ENCODE results near the gene PXDN.
"Not testable (repeated sequence)": the region's sequence is repeated elsewhere in the genome, so short reads cannot be mapped to it uniquely, and the experiment has no call there.

The PXDN gene

GRCh38 chr2:1634681-1635341, 109.5 kb downstream of the PXDN start:
- no peak for DNase-seq (ENCODE audit: low read depth in 1 of 2, low spot score in 1 of 2)

DNA sequence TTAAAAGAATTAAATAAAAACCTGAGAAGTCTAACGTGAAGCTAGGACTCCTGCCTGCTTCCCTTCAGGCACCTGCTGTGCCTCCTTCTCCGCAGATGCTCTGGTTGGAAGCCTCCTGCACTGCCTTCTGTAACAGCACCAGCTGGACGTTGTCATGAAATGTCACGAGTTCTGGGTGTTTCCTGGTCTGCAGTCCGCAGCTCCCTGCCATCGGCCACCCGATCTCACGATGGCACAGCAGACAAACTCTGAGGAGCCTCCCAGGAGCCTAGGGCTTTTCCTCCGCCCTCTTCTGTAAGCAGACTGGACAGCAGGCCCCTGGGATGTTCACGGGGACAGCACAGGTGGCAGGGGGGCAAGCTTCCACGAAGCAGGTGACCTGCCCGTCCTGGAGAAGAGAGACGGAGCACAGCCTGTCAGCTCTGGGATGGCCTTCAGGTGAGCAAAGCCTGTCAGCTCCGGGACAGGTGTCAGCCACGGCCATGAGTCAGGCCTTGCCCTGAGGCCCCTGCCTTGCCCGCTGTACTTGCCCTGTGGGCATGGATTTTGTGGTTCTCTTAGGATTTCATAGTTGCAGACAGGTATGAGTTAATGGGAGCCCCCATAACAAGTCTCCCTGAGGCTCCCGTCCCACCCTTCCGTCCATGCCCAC, 110.3 kb downstream of the PXDN start:
- no peak for DNase-seq (ENCODE audit: low read depth in 1 of 2, low spot score in 1 of 2)

DNA sequence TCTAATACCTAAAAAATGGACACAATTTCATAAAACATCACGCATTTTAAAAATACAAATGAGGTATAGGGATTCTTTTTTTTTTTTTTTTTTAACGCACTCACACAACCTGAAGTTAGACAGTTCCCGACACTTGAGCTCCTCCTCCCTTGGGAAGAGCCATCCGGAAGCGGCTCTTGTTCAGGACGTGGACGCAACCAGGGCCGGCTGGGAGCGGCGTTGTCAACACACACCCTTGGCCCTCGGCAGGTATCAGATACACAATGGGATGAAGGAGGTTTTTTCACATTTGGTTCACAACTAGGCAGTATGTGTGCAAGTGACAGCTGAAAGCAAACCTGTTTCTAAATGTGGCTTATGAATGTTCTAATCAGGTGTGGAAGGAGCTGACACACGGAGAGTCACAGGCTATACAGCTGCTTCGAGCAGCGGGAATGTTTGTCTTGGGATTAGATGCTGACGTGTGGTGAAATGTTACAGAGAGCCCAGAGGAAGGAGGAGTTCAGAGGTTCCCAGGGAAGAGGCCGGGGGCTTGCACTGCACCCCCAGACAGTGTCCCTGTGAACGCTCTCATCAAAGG, 111.1 kb downstream of the PXDN start:
- DNase-seq (ENCODE audit: low read depth in 1 of 2, low spot score in 1 of 2): no peak

GRCh38 chr2:1632510-1632909, 111.8 kb downstream of the PXDN start:
- DNase-seq (ENCODE audit: low read depth in 1 of 2, low spot score in 1 of 2): no peak

- DNase-seq (ENCODE audit: low read depth in 1 of 2, low spot score in 1 of 2): no peak
These were observed 112.3 kb downstream of the PXDN start for GRCh38 chr2:1632002-1632348.

DNA sequence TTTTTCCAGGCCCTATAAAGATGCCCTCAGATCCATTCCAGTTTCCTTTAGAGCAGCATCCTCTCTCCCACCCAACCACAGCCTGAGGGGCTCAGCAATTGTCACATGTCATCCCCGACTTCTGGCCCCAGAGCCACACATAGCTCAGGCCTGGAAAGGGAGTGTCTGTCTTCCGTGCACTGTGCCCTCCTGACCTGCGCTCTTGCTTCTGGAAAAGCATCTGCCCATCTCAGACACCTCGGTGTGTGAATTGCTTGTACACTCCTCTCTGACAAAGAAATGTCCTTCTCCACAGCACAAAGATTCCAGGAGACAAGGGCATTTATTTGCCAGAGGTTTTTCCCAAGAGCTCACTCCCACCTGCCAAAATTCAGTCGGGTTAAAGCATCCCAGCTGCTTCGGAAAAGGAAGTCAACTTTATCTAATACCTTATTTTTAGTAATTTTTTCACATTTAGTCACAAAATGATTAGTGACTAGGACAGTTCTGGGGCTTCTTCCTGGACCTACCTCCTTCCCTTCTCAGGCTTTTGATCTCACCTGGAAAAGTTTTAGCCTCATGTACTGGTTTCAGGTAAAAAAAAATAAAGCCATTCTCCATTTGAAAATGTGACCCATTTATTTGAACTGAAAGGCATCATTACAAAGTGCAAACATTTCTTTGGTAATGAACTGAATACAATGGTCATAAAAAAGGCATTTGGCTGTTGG, 112.9 kb downstream of the PXDN start:
- no peak for DNase-seq (ENCODE audit: low read depth in 1 of 2, low spot score in 1 of 2)

DNA sequence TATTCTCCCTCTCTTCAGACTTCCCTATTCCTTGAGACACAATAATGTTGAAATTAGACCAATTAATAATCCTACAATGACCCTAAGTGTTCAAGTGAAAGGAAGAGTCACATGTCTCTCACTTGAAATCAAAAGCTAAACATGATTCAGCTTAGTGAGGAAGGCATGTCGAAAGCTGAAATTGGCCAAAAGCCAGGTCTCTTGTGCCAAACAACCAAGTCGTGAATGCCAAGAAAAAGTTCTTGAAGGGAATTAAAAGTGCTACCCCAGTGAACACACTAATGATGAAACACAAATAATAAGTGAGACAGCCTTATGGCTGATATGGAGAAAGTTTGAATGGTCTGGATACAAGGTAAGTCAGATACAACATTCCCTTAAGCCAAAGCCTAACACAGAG, 115.4 kb downstream of the PXDN start:
- no peak for DNase-seq (ENCODE audit: low read depth in 1 of 2, low spot score in 1 of 2)

GRCh38 chr2:1627628-1628381, 116.5 kb downstream of the PXDN start:
- DNase-seq (ENCODE audit: low read depth in 1 of 2, low spot score in 1 of 2): no peak

- DNase-seq (ENCODE audit: low read depth in 1 of 2, low spot score in 1 of 2): no peak
These were observed 118.0 kb downstream of the PXDN start for GRCh38 chr2:1626271-1626681.

GRCh38 chr2:1625281-1626001, 118.9 kb downstream of the PXDN start:
- DNase-seq (ENCODE audit: low read depth in 1 of 2, low spot score in 1 of 2): no peak

DNA sequence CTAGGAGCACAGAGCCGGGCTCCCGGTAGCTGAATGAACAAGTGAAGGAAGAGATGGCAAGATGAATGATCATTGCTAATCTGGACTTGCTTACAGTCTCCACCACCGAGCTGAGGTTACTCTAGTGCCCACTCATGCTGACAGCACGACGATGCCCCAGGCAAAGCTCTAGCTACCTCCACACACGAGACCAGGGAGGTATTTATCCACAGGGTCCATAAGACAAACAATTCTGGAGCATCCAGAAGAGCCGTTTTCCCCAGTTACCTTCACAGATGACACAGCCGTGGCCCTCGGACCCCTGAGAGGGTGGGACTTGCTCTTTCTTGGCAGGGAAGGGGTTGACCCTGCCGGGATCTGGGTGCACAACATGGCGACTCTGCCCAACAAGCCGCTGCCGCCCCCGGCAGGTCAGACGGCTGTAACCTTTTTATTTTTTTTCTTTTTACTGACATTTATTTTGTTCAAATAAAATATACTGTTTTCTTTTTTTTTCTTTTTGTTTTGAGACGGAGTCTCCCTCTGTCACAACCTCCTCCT, 120.3 kb downstream of the PXDN start:
- DNase-seq (ENCODE audit: low read depth in 1 of 2, low spot score in 1 of 2): no peak

- no peak for DNase-seq (ENCODE audit: low read depth in 1 of 2, low spot score in 1 of 2)
These were observed 121.7 kb downstream of the PXDN start for GRCh38 chr2:1622521-1623200.

DNA sequence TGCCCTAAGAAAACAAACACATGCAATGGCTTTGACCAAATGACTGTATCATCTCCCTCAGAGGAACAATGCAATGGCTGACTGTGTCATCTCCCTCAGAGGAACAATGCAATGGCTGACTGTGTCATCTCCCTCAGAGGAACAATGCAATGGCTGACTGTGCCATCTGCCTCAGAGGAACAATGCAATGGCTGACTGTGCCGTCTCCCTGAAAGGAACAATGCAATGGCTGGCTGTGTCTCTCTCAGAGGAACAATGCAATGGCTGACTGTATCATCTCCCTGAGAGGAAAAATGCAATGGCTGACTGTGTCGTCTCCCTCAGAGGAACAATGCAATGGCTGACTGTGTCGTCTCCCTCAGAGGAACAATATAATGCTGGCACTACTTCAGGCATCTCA, 122.3 kb downstream of the PXDN start:
- DNase-seq (ENCODE audit: low read depth in 1 of 2, low spot score in 1 of 2): not testable (repeated sequence)

GRCh38 chr2:1621501-1621900, 122.8 kb downstream of the PXDN start:
- no peak for DNase-seq (ENCODE audit: low read depth in 1 of 2, low spot score in 1 of 2)

GRCh38 chr2:1621041-1621440, 123.3 kb downstream of the PXDN start:
- DNase-seq (ENCODE audit: low read depth in 1 of 2, low spot score in 1 of 2): no peak

- DNase-seq (ENCODE audit: low read depth in 1 of 2, low spot score in 1 of 2): no peak
These were observed 124.2 kb downstream of the PXDN start for GRCh38 chr2:1620081-1620480.

DNA sequence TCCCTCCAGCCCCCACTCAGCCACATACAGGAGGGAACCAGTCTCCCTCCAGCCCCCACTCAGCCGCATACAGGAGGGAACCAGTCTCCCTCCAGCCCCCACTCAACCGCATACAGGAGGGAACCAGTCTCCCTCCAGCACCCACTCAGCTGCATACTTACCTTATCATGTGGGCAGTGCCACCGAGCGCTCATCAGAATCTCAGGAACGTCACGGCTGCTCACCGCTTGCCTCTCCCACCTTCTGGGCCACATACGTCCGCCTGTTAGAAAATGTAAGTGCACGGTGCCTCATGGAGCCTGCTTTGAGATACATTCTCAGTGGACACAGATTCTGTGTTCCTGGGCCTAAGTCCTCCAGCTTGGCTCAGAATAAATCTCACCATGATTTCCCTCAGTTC, 124.8 kb downstream of the PXDN start:
- DNase-seq (ENCODE audit: low read depth in 1 of 2, low spot score in 1 of 2): no peak

- no peak for DNase-seq (ENCODE audit: low read depth in 1 of 2, low spot score in 1 of 2)
These were observed 125.3 kb downstream of the PXDN start for GRCh38 chr2:1618974-1619373.

GRCh38 chr2:1618191-1618961, 125.9 kb downstream of the PXDN start:
- DNase-seq (ENCODE audit: low read depth in 1 of 2, low spot score in 1 of 2): no peak
